GM10248 (cell line): Measurements from ENCODE around the gene UBAP2.

Source experiments
- CTCF ChIA-PET: fragments of 300-600 bp; sonication (Branson Sonifier 250); formaldehyde crosslinking; extraction: SDS; loops from one replicate; lab custom pipeline; 2021; ENCODE audit warnings: antibody characterized with exemption; lab: Yijun Ruan, JAX
- POLR2A ChIA-PET: fragments of 350-650 bp; sonication (Branson Sonifier 250); formaldehyde crosslinking; extraction: SDS; loops from one replicate; lab custom pipeline; 2020; ENCODE audit warnings: antibody characterized with exemption; lab: Yijun Ruan, JAX
- DNase-seq: peaks from one replicate; pipeline ENCODE4 v3.0.0; 2012; ENCODE audit errors: extremely low spot score
- TF ChIP-seq, protein P1 (sequence below): IDR thresholded peaks from 2 replicates; pipeline ENCODE4 v1.5.1; 2012; ENCODE audit warnings: mild to moderate bottlenecking, low read depth; ENCODE audit errors: extremely low read depth, missing control alignments, control extremely low read depth

UBAP2 gene

DNA sequence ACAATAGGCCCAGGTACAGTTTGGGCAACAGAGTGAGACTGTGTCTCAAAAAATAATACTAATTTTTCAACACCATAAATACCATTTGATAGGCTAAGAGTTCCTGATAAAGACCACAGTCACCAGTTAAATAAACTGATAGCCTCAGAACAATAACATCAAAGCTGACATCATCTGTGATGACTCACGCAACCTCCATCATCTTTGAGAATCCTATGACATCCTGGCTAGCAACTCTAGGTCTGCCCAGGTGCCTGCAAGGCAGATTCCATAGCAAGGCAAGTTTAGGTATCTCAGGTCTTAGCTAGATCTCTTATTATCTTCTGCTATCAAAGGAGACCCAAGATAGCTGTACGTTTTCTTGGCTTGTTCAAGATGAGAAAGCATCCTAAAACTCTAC is 30.5 kb upstream of the UBAP2 start:
- no peak for DNase-seq
- TF ChIP-seq, protein P1, sequence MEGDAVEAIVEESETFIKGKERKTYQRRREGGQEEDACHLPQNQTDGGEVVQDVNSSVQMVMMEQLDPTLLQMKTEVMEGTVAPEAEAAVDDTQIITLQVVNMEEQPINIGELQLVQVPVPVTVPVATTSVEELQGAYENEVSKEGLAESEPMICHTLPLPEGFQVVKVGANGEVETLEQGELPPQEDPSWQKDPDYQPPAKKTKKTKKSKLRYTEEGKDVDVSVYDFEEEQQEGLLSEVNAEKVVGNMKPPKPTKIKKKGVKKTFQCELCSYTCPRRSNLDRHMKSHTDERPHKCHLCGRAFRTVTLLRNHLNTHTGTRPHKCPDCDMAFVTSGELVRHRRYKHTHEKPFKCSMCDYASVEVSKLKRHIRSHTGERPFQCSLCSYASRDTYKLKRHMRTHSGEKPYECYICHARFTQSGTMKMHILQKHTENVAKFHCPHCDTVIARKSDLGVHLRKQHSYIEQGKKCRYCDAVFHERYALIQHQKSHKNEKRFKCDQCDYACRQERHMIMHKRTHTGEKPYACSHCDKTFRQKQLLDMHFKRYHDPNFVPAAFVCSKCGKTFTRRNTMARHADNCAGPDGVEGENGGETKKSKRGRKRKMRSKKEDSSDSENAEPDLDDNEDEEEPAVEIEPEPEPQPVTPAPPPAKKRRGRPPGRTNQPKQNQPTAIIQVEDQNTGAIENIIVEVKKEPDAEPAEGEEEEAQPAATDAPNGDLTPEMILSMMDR = no peak
- ChIA-PET CTCF (interaction anchor here (1.4 kb wide), 1 partner anchor 264 kb away, joined by 3 read pairs; no protein-coding TSS in a partner anchor), POLR2A (no interaction called here)

DNA sequence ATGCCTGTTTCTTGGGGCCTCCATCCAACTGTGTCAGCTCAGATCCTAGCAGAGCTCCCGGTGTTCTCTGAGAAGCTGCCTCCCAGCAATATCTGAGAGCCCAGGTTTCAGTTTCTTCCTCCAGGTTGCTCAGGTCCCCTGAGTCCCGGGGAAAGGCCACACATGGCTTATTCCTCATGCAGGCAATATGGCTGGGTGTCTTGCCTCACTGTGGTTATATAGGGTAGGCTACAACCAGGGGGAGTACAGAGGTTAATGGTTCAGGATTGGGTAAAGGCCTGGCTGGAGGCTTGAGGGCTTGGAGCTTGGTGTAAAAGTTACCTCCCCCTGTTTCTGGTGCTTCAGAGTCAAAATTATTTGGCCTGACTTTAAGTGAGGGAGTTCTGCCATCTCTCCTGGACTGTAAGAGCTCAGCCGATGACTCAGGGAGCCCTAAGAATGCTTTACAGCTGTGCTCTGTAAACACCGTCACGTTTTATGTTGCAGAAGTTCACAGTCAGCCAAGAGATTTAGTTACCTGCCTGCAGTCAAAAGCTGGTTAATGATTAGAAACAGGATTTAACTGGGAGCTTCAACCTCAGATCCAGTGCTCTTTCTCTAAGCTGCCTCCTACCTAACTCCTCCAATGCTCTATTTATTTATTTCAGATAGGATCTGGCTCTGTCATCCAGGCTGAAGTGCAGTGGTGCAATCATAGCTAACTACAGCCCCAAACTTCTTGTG is 24.3 kb upstream of the UBAP2 start:
- ChIA-PET CTCF (interaction anchor here (0.8 to 3.0 kb wide), 23 partner anchors 9 to 449 kb away, joined by 3 to 29 read pairs (median 5); no protein-coding TSS in a partner anchor), POLR2A (interaction anchor here (0.5 kb wide), 2 partner anchors 111 to 175 kb away, joined by 3 to 5 read pairs; no protein-coding TSS in a partner anchor)
- DNase-seq = no peak
- TF ChIP-seq, protein P1 = no peak

DNA sequence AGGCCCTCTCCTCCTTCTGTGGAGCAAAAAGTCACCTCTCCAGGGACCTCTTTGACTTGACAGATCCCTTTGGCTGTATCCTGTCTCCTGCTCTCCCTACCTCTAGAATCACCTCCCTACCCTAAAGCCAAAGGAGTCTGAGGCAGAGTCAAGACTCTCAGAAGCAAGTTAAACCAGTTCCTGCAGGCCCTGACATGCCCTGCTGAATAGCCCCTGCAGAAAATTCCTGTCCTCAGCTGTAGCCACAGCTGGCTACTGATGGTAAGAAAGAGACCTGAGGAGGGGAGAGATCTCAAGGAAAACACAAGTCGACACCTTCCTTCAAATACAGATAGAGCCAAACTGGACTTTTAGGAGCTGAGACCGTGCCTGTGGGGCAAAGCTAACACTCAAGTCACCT is 23.7 kb upstream of the UBAP2 start:
- POLR2A ChIA-PET = no interaction called here

DNA sequence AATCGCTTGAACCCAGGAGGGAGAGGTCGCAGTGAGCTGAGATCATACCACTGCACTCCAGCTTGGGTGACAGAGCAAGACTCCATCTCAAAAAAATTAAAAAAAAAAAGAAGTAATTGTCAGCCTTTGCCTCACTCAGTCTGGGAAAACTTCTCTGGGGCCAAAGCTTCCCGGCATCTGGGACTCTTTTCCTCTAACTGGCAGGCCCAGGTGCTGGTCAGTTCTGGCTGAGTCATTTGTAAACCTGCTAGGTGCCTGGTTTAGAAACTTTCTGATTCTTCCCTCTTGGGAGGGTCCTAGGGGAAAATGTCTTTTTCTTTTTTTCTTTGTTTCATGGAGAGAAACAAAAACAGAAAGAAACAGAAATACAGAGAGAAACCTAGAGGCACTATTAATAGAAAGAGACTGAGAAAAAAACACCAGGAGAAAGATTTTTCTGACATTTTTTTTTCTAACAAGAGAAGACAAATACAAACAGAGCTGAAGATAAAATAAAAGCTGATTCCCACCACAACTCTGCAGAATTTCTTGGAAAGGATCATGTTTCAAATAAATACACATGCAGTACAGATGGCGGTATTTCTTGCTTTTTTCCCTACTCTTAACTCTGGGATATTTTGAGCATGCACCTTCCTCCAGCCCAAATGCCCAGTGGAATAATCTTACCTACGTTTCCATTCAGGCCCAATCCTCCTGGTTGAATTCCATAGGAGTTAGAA is 22.1 kb upstream of the UBAP2 start:
- ChIA-PET CTCF (no interaction called here), POLR2A (no interaction called here)
- TF ChIP-seq, protein P1 = no peak
- DNase-seq = no peak

More for the DNA sequence above, 23.7 kb upstream of the UBAP2 start:
- CTCF ChIA-PET = interaction anchor here (1.1 to 3.0 kb wide), 10 partner anchors 11 to 448 kb away, joined by 3 to 29 read pairs (median 6); no protein-coding TSS in a partner anchor
- no peak for DNase-seq
- TF ChIP-seq, protein P1 = no peak

DNA sequence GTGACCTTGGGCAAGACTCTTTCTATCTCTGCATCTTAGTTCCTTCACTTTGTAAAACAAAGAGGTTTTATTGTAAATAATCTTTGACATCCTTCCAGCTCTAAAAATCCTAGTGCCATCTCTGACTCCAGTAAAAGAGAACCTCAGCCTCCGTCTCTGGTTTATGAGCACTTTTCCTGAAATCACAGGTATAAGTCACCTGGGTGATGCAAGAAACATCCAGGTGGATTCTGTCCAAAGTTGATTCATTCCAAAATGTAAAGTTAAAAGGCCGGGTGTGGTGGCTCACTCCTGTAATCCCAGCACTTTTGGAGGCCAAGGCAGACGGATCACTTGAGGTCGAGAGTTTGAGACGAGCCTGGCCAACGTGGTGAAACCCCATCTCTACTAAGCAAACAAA is 21.1 kb upstream of the UBAP2 start:
- ChIA-PET POLR2A (no interaction called here), CTCF (no interaction called here)
- no peak for DNase-seq
- TF ChIP-seq, protein P1 = no peak

DNA sequence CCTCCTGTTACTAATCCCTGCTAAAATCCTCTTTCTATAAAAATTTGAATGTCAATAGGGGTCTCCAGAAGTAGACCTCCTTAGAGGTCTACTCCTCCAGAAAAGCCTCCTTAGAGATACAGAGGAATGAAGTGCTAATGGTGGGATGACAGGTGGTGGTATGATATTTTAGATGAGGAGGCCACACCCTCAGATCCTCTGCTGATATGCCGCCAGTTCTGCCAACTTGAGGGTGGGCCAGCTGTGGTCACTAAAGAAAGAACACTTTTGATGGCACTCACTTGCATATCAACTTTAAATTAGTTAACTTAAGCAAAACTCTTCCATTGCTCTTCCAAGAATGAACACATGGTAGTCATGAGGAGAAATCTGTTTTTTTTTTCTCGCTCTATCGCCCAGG is 16.9 kb upstream of the UBAP2 start:
- no peak for DNase-seq
- TF ChIP-seq, protein P1 = no peak
- ChIA-PET CTCF (interaction anchor here (1.0 to 2.0 kb wide), 4 partner anchors 11 to 252 kb away, joined by 3 to 5 read pairs (median 4); partner anchors contain the start of gene UBAP2), POLR2A (no interaction called here)
